GM12878 (cell line): ENCODE measurements around the gene COL11A1. TPM values are rescaled to one million over a fixed set of nuclear protein-coding genes. Genes with fewer than 3 reads are reported as not detected.

Experiments
- ATAC-seq: fragments of 200-7000 bp; cut with Tn5 transposase; 3 replicates; pipeline ENCODE4 v1.9.1; 2020; ENCODE audit warnings: mild to moderate bottlenecking, moderate library complexity
- BruUV-seq: library from RNA; stranded (reverse); fragments of 400-500 nt; replicated peaks from 2 replicates; lab custom pipeline; 2021; lab: Mats Ljungman, UMichigan
- CTCF ChIA-PET: fragments of 300-600 bp; sonication (Branson Sonifier 250); formaldehyde crosslinking; extraction: SDS; loops from one replicate; lab custom pipeline; 2021; ENCODE audit warnings: inconsistent platforms; lab: Yijun Ruan, JAX
- POLR2A ChIA-PET: fragments of 350-600 bp; formaldehyde crosslinking; extraction: SDS; loops from one replicate; lab custom pipeline; 2021; ENCODE audit warnings: inconsistent platforms; lab: Charles Lee
- RAD21 ChIA-PET: fragments of 300-600 bp; sonication (Branson Sonifier 250); formaldehyde crosslinking; loops from one replicate; lab custom pipeline; 2023; ENCODE audit warnings: antibody characterized with exemption; ENCODE audit not compliant: unreplicated experiment; lab: Charles Lee
- SMC1A ChIA-PET: fragments of 300-600 bp; sonication (Branson Sonifier 250); formaldehyde crosslinking; loops from one replicate; lab custom pipeline; 2023; ENCODE audit not compliant: unreplicated experiment, uncharacterized antibody; lab: Charles Lee
- DNase-seq: peaks from one replicate; pipeline ENCODE4 v3.0.0-alpha.2; 2011; ENCODE audit warnings: low read depth, low spot score
- FAIRE-seq: peaks from 3 replicates; lab custom pipeline; 2011; peaks lifted over from hg19 to GRCh38; lab: Jason Lieb, UNC
- H2AFZ ChIP-seq: 2 replicates; pipeline ENCODE4 v1.6.0; 2011; ENCODE audit warnings: low read depth, low read length, control low read depth; ENCODE audit not compliant: control insufficient read depth
- H3K27ac ChIP-seq: 2 replicates; pipeline ENCODE4 v1.5.1; 2011; ENCODE audit warnings: control low read depth; ENCODE audit not compliant: control insufficient read depth, insufficient read depth
- H3K27me3 ChIP-seq, 2 experiments: replicated peaks in 1 of 2; 2 replicates each; pipeline versions ENCODE4 v1.6.0 to v1.6.1; 2011; ENCODE audit warnings: low read length in 1 of 2; ENCODE audit not compliant: control insufficient read depth in 2 of 2, insufficient read depth in 2 of 2
- H3K36me3 ChIP-seq, 2 experiments: 2 replicates each; pipeline ENCODE4 v1.5.1; 2011; ENCODE audit warnings: low read length in 1 of 2; ENCODE audit not compliant: control insufficient read depth in 2 of 2, insufficient read depth in 2 of 2
- H3K4me1 ChIP-seq: 2 replicates; pipeline ENCODE4 v1.6.1; 2011; ENCODE audit warnings: mild to moderate bottlenecking, low read length, moderate library complexity, mixed read lengths; ENCODE audit not compliant: control insufficient read depth, insufficient read depth
- H3K4me2 ChIP-seq: 2 replicates; pipeline ENCODE4 v1.6.0; 2011; ENCODE audit warnings: control low read depth; ENCODE audit not compliant: control insufficient read depth, insufficient read depth
- H3K4me3 ChIP-seq: fragments of 200-600 bp; sonication (generic); 2 replicates; pipeline ENCODE4 v1.5.1; 2016
- H3K79me2 ChIP-seq: 2 replicates; pipeline ENCODE4 v1.6.0; 2011; ENCODE audit warnings: low read length; ENCODE audit not compliant: control insufficient read depth, insufficient read depth
- H3K9ac ChIP-seq: 2 replicates; pipeline ENCODE4 v1.8.0; 2011; ENCODE audit warnings: low read length, control low read depth, mixed read lengths; ENCODE audit not compliant: control insufficient read depth, insufficient read depth
- H3K9me3 ChIP-seq: replicated peaks from 3 replicates; pipeline ENCODE4 v1.5.1; 2011; ENCODE audit warnings: mild to moderate bottlenecking, low read length; ENCODE audit not compliant: control insufficient read depth, insufficient read depth
- H4K20me1 ChIP-seq: 2 replicates; pipeline ENCODE4 v1.6.0; 2011; ENCODE audit not compliant: control insufficient read depth, insufficient read depth
- CREM ChIP-seq: IDR thresholded peaks from 2 replicates; pipeline ENCODE4 v1.6.1; 2014; ENCODE audit warnings: antibody characterized with exemption, low read depth
- JUNB ChIP-seq: IDR thresholded peaks from 2 replicates; pipeline ENCODE4 v1.6.1; 2016; ENCODE audit warnings: antibody characterized with exemption, mild to moderate bottlenecking
- MYC ChIP-seq: IDR thresholded peaks from 2 replicates; pipeline ENCODE4 v1.6.1; 2011; ENCODE audit warnings: mild to moderate bottlenecking, low read length, moderate library complexity, inconsistent platforms; ENCODE audit not compliant: insufficient read depth, insufficient replicate concordance, insufficient read length, severe bottlenecking
- PAX5 ChIP-seq: IDR thresholded peaks from 2 replicates; pipeline ENCODE4 v1.6.1; 2011; ENCODE audit warnings: low read depth, low read length, borderline replicate concordance
- RAD51 ChIP-seq: fragments of 450-650 bp; IDR thresholded peaks from 2 replicates; pipeline ENCODE4 v1.6.1; 2016; ENCODE audit warnings: moderate library complexity, mild to moderate bottlenecking, inconsistent platforms
- RB1 ChIP-seq: fragments of 450-650 bp; formaldehyde crosslinking; IDR thresholded peaks from 2 replicates; pipeline ENCODE4 v1.6.1; 2017; ENCODE audit warnings: mild to moderate bottlenecking, borderline replicate concordance
- RCOR1 ChIP-seq: conservative IDR thresholded peaks from 2 replicates; pipeline ENCODE4 v1.6.1; 2012; ENCODE audit warnings: low read depth, low read length, improper control_type of control experiment
- RFX5 ChIP-seq: IDR thresholded peaks from 2 replicates; pipeline ENCODE4 v1.6.1; 2011; ENCODE audit warnings: low read depth, low read length, improper control_type of control experiment
- ZNF274 ChIP-seq: IDR thresholded peaks from one replicate; pipeline ENCODE4 v1.8.0; 2011; ENCODE audit not compliant: insufficient read length, insufficient read depth
- WGBS: methylation state at CpG from one replicate; pipeline ENCODE4 v1.1.6; 2016; ENCODE audit warnings: low lambda C conversion rate; ENCODE audit not compliant: insufficient replicate concordance, insufficient coverage; ENCODE audit errors: missing lambda C conversion rate; 5-methylcytosine and 5-hydroxymethylcytosine counted together
- in situ Hi-C: fragments of 300-500 bp; cut with MboI; formaldehyde crosslinking; loops from 9 replicates; pipeline ENCODE4 v1.14.3; 2018; ENCODE audit warnings: mixed read lengths
- intact Hi-C: fragments of 100-400 bp; cut with micrococcal nuclease; formaldehyde crosslinking; loops from one replicate; pipeline ENCODE4 v1.14.2; 2022; ENCODE audit not compliant: unreplicated experiment
- polyA plus RNA-seq, 11 experiments: library from polyadenylated mRNA; depleted of rRNA in 4 of 11; unstranded in 6 of 11; stranded (reverse) in 5 of 11; fragments of >200 nt; fragmentation: Nextera tagmentation in 4 of 11; fragmentation: Illumina TruSeq in 1 of 11; extraction: Ambion mirVana in 4 of 11; extraction: Trizol in 1 of 11; gene quantifications; 1 replicate in 1 of 11; 2 replicates in 10 of 11; pipeline versions ENCODE4 v1.2.1 to v1.2.3, GENCODE V29; 2011 to 2016; ENCODE audit warnings: inconsistent platforms in 2 of 11, missing spikeins in 2 of 11, low read depth in 1 of 11
- total RNA-seq, 4 experiments: library from RNA; depleted of rRNA in 3 of 4; stranded (reverse); fragments of >200 nt in 3 of 4; fragmentation: Illumina TruSeq in 1 of 4; extraction: Trizol in 1 of 4; gene quantifications; 2 replicates each; pipeline versions ENCODE4 v1.2.1 to v1.2.3, GENCODE V29; 2013 to 2021
- TF ChIP-seq, protein P1 (sequence below): fragments of 450-650 bp; IDR thresholded peaks from 2 replicates; pipeline ENCODE4 v1.6.1; 2016; ENCODE audit warnings: mild to moderate bottlenecking, moderate library complexity, borderline replicate concordance
- TF ChIP-seq, protein P2 (sequence below): IDR thresholded peaks from 2 replicates; pipeline ENCODE4 v1.6.1; 2012; ENCODE audit warnings: low read length, inconsistent platforms
- TF ChIP-seq, protein P3 (sequence below): fragments of 450-650 bp; IDR thresholded peaks from 2 replicates; pipeline ENCODE4 v1.6.1; 2017; ENCODE audit warnings: mild to moderate bottlenecking
- TF ChIP-seq, protein P4 (sequence below): fragments of 450-650 bp; IDR thresholded peaks from 2 replicates; pipeline ENCODE4 v1.6.1; 2017; ENCODE audit warnings: mild to moderate bottlenecking, moderate library complexity

The COL11A1 gene
- total and polyA plus RNA-seq, 10 of the 15 experiments (the other 5 are each of a cell fraction or from before 2014, with no cell fraction given): 0.11 TPM; not detected in 9

- Histone ChIP-seq H3K4me1 (no peaks in the 10 kb centered on the region), H3K79me2 (no peaks in the 10 kb centered on the region), H3K36me3 (no peaks in the 10 kb centered on the region), H3K4me3 (no peak overlapping the region), H3K4me2 (no peak overlapping the region), H2AFZ (no peak overlapping the region), H3K9ac (no peak overlapping the region), H3K27me3 (no peaks in the 10 kb centered on the region), H4K20me1 (no peaks in the 10 kb centered on the region), H3K27ac (no peak overlapping the region), H3K9me3 (no peaks in the 10 kb centered on the region)
- no peak for DNase-seq
- ChIA-PET RAD21 (no interaction called here), CTCF (no interaction called here), POLR2A (no interaction called here), SMC1A (no interaction called here)
- ATAC-seq: no peak
- no peak for FAIRE-seq
- 28% methylated on average over 4 of the region's 4 CpGs for WGBS
- intact Hi-C loops (no loop called here), in situ Hi-C loops (no loop called here)
- BruUV-seq: no TSS peak
- TF ChIP-seq PAX5: no peak
- TF ChIP-seq, protein P1, sequence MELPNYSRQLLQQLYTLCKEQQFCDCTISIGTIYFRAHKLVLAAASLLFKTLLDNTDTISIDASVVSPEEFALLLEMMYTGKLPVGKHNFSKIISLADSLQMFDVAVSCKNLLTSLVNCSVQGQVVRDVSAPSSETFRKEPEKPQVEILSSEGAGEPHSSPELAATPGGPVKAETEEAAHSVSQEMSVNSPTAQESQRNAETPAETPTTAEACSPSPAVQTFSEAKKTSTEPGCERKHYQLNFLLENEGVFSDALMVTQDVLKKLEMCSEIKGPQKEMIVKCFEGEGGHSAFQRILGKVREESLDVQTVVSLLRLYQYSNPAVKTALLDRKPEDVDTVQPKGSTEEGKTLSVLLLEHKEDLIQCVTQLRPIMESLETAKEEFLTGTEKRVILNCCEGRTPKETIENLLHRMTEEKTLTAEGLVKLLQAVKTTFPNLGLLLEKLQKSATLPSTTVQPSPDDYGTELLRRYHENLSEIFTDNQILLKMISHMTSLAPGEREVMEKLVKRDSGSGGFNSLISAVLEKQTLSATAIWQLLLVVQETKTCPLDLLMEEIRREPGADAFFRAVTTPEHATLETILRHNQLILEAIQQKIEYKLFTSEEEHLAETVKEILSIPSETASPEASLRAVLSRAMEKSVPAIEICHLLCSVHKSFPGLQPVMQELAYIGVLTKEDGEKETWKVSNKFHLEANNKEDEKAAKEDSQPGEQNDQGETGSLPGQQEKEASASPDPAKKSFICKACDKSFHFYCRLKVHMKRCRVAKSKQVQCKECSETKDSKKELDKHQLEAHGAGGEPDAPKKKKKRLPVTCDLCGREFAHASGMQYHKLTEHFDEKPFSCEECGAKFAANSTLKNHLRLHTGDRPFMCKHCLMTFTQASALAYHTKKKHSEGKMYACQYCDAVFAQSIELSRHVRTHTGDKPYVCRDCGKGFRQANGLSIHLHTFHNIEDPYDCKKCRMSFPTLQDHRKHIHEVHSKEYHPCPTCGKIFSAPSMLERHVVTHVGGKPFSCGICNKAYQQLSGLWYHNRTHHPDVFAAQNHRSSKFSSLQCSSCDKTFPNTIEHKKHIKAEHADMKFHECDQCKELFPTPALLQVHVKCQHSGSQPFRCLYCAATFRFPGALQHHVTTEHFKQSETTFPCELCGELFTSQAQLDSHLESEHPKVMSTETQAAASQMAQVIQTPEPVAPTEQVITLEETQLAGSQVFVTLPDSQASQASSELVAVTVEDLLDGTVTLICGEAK: no peak
- TF ChIP-seq RB1: no peak
- no peak for TF ChIP-seq RAD51
- TF ChIP-seq, protein P2, sequence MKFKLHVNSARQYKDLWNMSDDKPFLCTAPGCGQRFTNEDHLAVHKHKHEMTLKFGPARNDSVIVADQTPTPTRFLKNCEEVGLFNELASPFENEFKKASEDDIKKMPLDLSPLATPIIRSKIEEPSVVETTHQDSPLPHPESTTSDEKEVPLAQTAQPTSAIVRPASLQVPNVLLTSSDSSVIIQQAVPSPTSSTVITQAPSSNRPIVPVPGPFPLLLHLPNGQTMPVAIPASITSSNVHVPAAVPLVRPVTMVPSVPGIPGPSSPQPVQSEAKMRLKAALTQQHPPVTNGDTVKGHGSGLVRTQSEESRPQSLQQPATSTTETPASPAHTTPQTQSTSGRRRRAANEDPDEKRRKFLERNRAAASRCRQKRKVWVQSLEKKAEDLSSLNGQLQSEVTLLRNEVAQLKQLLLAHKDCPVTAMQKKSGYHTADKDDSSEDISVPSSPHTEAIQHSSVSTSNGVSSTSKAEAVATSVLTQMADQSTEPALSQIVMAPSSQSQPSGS: no peak
- TF ChIP-seq JUNB: no peak
- TF ChIP-seq, protein P3, sequence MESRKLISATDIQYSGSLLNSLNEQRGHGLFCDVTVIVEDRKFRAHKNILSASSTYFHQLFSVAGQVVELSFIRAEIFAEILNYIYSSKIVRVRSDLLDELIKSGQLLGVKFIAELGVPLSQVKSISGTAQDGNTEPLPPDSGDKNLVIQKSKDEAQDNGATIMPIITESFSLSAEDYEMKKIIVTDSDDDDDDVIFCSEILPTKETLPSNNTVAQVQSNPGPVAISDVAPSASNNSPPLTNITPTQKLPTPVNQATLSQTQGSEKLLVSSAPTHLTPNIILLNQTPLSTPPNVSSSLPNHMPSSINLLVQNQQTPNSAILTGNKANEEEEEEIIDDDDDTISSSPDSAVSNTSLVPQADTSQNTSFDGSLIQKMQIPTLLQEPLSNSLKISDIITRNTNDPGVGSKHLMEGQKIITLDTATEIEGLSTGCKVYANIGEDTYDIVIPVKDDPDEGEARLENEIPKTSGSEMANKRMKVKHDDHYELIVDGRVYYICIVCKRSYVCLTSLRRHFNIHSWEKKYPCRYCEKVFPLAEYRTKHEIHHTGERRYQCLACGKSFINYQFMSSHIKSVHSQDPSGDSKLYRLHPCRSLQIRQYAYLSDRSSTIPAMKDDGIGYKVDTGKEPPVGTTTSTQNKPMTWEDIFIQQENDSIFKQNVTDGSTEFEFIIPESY: no peak
- TF ChIP-seq, protein P4, sequence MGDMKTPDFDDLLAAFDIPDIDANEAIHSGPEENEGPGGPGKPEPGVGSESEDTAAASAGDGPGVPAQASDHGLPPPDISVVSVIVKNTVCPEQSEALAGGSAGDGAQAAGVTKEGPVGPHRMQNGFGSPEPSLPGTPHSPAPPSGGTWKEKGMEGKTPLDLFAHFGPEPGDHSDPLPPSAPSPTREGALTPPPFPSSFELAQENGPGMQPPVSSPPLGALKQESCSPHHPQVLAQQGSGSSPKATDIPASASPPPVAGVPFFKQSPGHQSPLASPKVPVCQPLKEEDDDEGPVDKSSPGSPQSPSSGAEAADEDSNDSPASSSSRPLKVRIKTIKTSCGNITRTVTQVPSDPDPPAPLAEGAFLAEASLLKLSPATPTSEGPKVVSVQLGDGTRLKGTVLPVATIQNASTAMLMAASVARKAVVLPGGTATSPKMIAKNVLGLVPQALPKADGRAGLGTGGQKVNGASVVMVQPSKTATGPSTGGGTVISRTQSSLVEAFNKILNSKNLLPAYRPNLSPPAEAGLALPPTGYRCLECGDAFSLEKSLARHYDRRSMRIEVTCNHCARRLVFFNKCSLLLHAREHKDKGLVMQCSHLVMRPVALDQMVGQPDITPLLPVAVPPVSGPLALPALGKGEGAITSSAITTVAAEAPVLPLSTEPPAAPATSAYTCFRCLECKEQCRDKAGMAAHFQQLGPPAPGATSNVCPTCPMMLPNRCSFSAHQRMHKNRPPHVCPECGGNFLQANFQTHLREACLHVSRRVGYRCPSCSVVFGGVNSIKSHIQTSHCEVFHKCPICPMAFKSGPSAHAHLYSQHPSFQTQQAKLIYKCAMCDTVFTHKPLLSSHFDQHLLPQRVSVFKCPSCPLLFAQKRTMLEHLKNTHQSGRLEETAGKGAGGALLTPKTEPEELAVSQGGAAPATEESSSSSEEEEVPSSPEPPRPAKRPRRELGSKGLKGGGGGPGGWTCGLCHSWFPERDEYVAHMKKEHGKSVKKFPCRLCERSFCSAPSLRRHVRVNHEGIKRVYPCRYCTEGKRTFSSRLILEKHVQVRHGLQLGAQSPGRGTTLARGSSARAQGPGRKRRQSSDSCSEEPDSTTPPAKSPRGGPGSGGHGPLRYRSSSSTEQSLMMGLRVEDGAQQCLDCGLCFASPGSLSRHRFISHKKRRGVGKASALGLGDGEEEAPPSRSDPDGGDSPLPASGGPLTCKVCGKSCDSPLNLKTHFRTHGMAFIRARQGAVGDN: no peak
- TF ChIP-seq MYC: no peak
- TF ChIP-seq CREM: no peak
- TF ChIP-seq RCOR1: no peak
- no peak for TF ChIP-seq ZNF274
- no peak for TF ChIP-seq RFX5
These were observed 224.1 kb downstream of the COL11A1 start for GRCh38 chr1:102884238-102884637.
